Measurements from ENCODE around the gene CGREF1. TPM values are rescaled to one million over a fixed set of nuclear protein-coding genes. Genes with fewer than 3 reads are reported as not detected.

Gene CGREF1
- total RNA-seq, 2 experiments from 2014 or later = not detected

DNA sequence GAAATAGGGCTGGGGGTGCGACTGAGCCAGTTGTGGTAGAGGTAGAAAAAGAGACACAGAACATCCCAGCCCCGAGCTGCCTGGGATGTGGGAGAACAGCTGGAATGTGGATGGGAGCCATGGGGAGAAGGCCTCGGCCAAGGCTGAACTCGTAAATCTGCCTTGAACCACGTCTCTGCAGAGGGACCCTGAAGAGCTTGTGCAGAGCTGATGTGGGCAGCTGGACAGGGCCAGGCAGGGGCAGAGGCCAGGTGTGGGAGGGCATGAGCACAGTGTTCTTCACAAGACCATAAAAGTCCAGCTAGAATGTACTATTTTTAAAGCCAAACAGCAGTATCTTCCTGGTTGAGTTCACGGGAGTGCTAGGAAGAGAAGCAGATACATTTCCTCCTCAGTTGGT is 35.6 kb upstream of the CGREF1 start:
- Histone ChIP-seq H2AFZ (ENCODE audit: low read length) (no peak overlapping the region), H3K9me2 (ENCODE audit: insufficient read depth, low read length) (no peaks in the 10 kb centered on the region), H3K4me3 (ENCODE audit: low read depth, low read length, poor library complexity, severe bottlenecking) (no peak overlapping the region), H4K20me1 (ENCODE audit: insufficient read depth, low read length) (no peaks in the 10 kb centered on the region), H3K27ac (ENCODE audit: low read depth, low read length, poor library complexity, severe bottlenecking) (no peak overlapping the region), H3K4me2 (ENCODE audit: low read length) (no peak overlapping the region), H3K9me3 (ENCODE audit: low read length) (no peaks in the 10 kb centered on the region), H3K36me3 (ENCODE audit: insufficient read depth, low read length) (no peaks in the 10 kb centered on the region), H3K4me1 (ENCODE audit: insufficient read depth, low read length, poor library complexity, severe bottlenecking) (peaks cover 39% of the 10 kb centered on the region), H3K79me2 (ENCODE audit: insufficient read depth, low read depth, low read length) (no peaks in the 10 kb centered on the region)
- POLR2A ChIA-PET = no interaction called here
- intact Hi-C loops (cut with micrococcal nuclease; ENCODE audit: unreplicated experiment) = no loop called here
- no TSS peak for BruUV-seq (replicated peaks)
- no peak for DNase-seq (ENCODE audit: low spot score)
- CTCF ChIA-PET (ENCODE audit: unreplicated experiment) = no interaction called here
- TF ChIP-seq, protein P1, sequence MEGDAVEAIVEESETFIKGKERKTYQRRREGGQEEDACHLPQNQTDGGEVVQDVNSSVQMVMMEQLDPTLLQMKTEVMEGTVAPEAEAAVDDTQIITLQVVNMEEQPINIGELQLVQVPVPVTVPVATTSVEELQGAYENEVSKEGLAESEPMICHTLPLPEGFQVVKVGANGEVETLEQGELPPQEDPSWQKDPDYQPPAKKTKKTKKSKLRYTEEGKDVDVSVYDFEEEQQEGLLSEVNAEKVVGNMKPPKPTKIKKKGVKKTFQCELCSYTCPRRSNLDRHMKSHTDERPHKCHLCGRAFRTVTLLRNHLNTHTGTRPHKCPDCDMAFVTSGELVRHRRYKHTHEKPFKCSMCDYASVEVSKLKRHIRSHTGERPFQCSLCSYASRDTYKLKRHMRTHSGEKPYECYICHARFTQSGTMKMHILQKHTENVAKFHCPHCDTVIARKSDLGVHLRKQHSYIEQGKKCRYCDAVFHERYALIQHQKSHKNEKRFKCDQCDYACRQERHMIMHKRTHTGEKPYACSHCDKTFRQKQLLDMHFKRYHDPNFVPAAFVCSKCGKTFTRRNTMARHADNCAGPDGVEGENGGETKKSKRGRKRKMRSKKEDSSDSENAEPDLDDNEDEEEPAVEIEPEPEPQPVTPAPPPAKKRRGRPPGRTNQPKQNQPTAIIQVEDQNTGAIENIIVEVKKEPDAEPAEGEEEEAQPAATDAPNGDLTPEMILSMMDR (conservative IDR thresholded peaks at IDR 0.05; ENCODE audit: low read length) = no peak
- no peak for TF ChIP-seq EZH2phosphoT487 (IDR thresholded peaks at IDR 0.05; ENCODE audit: borderline replicate concordance, low read depth, low read length)

DNA sequence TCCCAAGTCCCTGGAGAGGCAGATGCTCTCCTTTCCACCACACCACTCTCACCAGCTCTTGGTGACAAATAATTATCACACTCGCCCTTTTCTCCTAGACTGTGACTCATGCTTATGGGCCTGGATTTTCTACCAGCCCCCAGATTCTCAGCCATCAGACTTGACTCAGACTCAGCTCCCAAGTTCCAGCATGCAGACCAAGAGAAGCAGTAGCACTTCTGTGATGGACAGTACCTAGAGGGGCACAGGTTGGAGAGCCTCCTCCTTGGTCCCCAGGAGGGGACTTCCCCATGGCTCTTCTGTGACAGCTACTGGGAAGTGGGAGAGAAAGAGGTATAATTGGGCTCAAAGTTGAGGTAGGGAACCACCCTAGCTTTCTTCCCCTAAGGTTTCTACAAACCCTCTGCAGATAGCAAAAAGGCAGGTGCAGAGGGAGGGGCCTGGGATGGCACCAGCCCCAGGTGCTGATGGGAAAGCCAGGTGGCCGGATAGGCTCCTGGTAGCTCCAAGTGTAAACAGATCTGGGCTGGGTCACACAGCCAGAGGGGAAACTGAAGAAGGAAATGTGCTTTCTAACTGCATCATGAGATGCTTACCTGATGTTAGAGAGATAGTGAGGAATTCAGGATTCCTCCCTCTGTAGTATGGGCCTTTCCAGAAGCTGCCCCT is 34.0 kb upstream of the CGREF1 start:
- peak; percentile 85 for DNase-seq (ENCODE audit: low spot score)
- ChIA-PET CTCF (ENCODE audit: unreplicated experiment) (interaction anchor here (0.6 to 1.2 kb wide), 2 partner anchors 12 to 170 kb away, joined by 3 to 4 read pairs; partner anchors contain the start of gene MPV17), POLR2A (interaction anchor here (0.9 to 1.3 kb wide), 2 partner anchors 11 to 14 kb away, joined by 3 to 6 read pairs; no protein-coding TSS in a partner anchor)
- intact Hi-C loops (cut with micrococcal nuclease; ENCODE audit: unreplicated experiment) = no loop called here
- Histone ChIP-seq H3K4me1 (ENCODE audit: insufficient read depth, low read length, poor library complexity, severe bottlenecking) (peaks cover 39% of the 10 kb centered on the region), H3K36me3 (ENCODE audit: insufficient read depth, low read length) (no peaks in the 10 kb centered on the region), H3K9me2 (ENCODE audit: insufficient read depth, low read length) (no peaks in the 10 kb centered on the region), H3K4me2 (ENCODE audit: low read length) (peak overlapping the region; percentile 52), H3K79me2 (ENCODE audit: insufficient read depth, low read depth, low read length) (no peaks in the 10 kb centered on the region), H3K9me3 (ENCODE audit: low read length) (no peaks in the 10 kb centered on the region), H2AFZ (ENCODE audit: low read length) (peak overlapping the region; percentile 53), H4K20me1 (ENCODE audit: insufficient read depth, low read length) (no peaks in the 10 kb centered on the region), H3K4me3 (ENCODE audit: low read depth, low read length, poor library complexity, severe bottlenecking) (no peak overlapping the region), H3K27ac (ENCODE audit: low read depth, low read length, poor library complexity, severe bottlenecking) (peak overlapping the region; percentile 65)
- TF ChIP-seq, protein P1 (conservative IDR thresholded peaks at IDR 0.05; ENCODE audit: low read length) = no peak
- TF ChIP-seq EZH2phosphoT487 (IDR thresholded peaks at IDR 0.05; ENCODE audit: borderline replicate concordance, low read depth, low read length) = no peak
- BruUV-seq (replicated peaks) = no TSS peak
